HG03135 (cell line): Measurements from ENCODE around the gene HIRA.
"Not testable (repeated sequence)": the region's sequence is repeated elsewhere in the genome, so short reads cannot be mapped to it uniquely, and the experiment has no call there.

ENCODE experiments used
- ATAC-seq: cut with Tn5 transposase; IDR thresholded peaks from one replicate; pipeline ENCODE4 v1.9.1; 2021; ENCODE audit warnings: mild to moderate bottlenecking, moderate library complexity; ENCODE audit not compliant: unreplicated experiment

Gene HIRA

GRCh38 chr22:19336133-19337075 is 95.1 kb downstream of the HIRA start:
- ATAC-seq: no peak

GRCh38 chr22:19331975-19332374 is 99.6 kb downstream of the HIRA start:
- no peak for ATAC-seq

GRCh38 chr22:19331474-19331873 is 100.1 kb downstream of the HIRA start:
- no peak for ATAC-seq

GRCh38 chr22:19330865-19331418 is 100.6 kb downstream of the HIRA start:
- ATAC-seq: no peak

- not testable (repeated sequence) for ATAC-seq
Measured at GRCh38 chr22:19330205-19330604, 101.3 kb downstream of the HIRA start.

- no peak for ATAC-seq
Measured at GRCh38 chr22:19329454-19329853, 102.1 kb downstream of the HIRA start.

GRCh38 chr22:19325296-19325948 is 106.1 kb downstream of the HIRA start:
- ATAC-seq: no peak

GRCh38 chr22:19323420-19323819 is 108.1 kb downstream of the HIRA start:
- ATAC-seq: not testable (repeated sequence)

- no peak for ATAC-seq
Measured at GRCh38 chr22:19321757-19322156, 109.8 kb downstream of the HIRA start.

- not testable (repeated sequence) for ATAC-seq
Measured at GRCh38 chr22:19320136-19320535, 111.4 kb downstream of the HIRA start.

- ATAC-seq: no peak
Measured at GRCh38 chr22:19319281-19319680, 112.3 kb downstream of the HIRA start.

- no peak for ATAC-seq
Measured at GRCh38 chr22:19317865-19318264, 113.7 kb downstream of the HIRA start.

- ATAC-seq: no peak
Measured at GRCh38 chr22:19307872-19308271, 123.7 kb downstream of the HIRA start.

- not testable (repeated sequence) for ATAC-seq
Measured at GRCh38 chr22:19306535-19306934, 125.0 kb downstream of the HIRA start.

GRCh38 chr22:19304547-19304946 is 127.0 kb downstream of the HIRA start:
- no peak for ATAC-seq

GRCh38 chr22:19303785-19304184 is 127.7 kb downstream of the HIRA start:
- no peak for ATAC-seq

- ATAC-seq: no peak
Measured at GRCh38 chr22:19295733-19296132, 135.8 kb downstream of the HIRA start.

- no peak for ATAC-seq
Measured at GRCh38 chr22:19292458-19293230, 138.9 kb downstream of the HIRA start.

- ATAC-seq: peak; percentile 59
Measured at GRCh38 chr22:19291580-19292457, 139.7 kb downstream of the HIRA start, which contains the start of gene CLTCL1. TSS of gene CLTCL1 (minus strand) at chr22:19291719. CDS start at chr22:19291641, 78 bp downstream.

GRCh38 chr22:19291218-19291579 is 140.3 kb downstream of the HIRA start:
- peak; percentile 11 for ATAC-seq
